Activated CD8-positive, alpha-beta memory T cell treated with anti-CD3 and anti-CD28 coated beads for 1 hour (primary cell): Measurements from ENCODE around the gene ZNF277.

Experiments
- DNase-seq, 2 donors: peaks; one replicate each; pipeline ENCODE4 v3.0.0-alpha.2; 2020; ENCODE audit warnings: low read depth in 1 of 2; ENCODE audit errors: extremely low read depth in 1 of 2

ZNF277 gene

GRCh38 chr7:112338786-112339185, 132.3 kb downstream of the ZNF277 start:
- no peak for DNase-seq

- no peak for DNase-seq
These were observed 135.0 kb downstream of the ZNF277 start for GRCh38 chr7:112341464-112341863.

GRCh38 chr7:112346381-112347060, 140.0 kb downstream of the ZNF277 start:
- no peak for DNase-seq

GRCh38 chr7:112347088-112347487, 140.6 kb downstream of the ZNF277 start:
- DNase-seq: no peak

GRCh38 chr7:112350585-112350984, 144.1 kb downstream of the ZNF277 start:
- no peak for DNase-seq

- no peak for DNase-seq
These were observed 150.1 kb downstream of the ZNF277 start for GRCh38 chr7:112356596-112356995.

- no peak for DNase-seq
These were observed 150.6 kb downstream of the ZNF277 start for GRCh38 chr7:112357136-112357535.

- no peak for DNase-seq
These were observed 152.0 kb downstream of the ZNF277 start for GRCh38 chr7:112358513-112358912.

- no peak for DNase-seq
These were observed 152.6 kb downstream of the ZNF277 start for GRCh38 chr7:112359086-112359485.

- DNase-seq: no peak
These were observed 154.2 kb downstream of the ZNF277 start for GRCh38 chr7:112360681-112361080.

GRCh38 chr7:112361154-112361553, 154.7 kb downstream of the ZNF277 start:
- no peak for DNase-seq

GRCh38 chr7:112362053-112362650, 155.7 kb downstream of the ZNF277 start:
- no peak for DNase-seq

- DNase-seq: no peak
These were observed 156.2 kb downstream of the ZNF277 start for GRCh38 chr7:112362731-112363131.

- DNase-seq: no peak
These were observed 157.9 kb downstream of the ZNF277 start for GRCh38 chr7:112364388-112364787.

- DNase-seq: no peak
These were observed 159.1 kb downstream of the ZNF277 start for GRCh38 chr7:112365551-112365950.

- DNase-seq: no peak
These were observed 160.4 kb downstream of the ZNF277 start for GRCh38 chr7:112366886-112367285.

- no peak for DNase-seq
These were observed 163.9 kb downstream of the ZNF277 start for GRCh38 chr7:112370436-112370835.

GRCh38 chr7:112371701-112372100, 165.2 kb downstream of the ZNF277 start:
- no peak for DNase-seq

GRCh38 chr7:112372101-112372500, 165.6 kb downstream of the ZNF277 start:
- DNase-seq: no peak

GRCh38 chr7:112377593-112377992, 171.1 kb downstream of the ZNF277 start:
- DNase-seq: no peak

- DNase-seq: no peak
These were observed 175.0 kb downstream of the ZNF277 start for GRCh38 chr7:112381311-112382091.
